C4-2B (cell line): Measurements from ENCODE around the gene PBLD.

Experiments
- CTCF ChIP-seq: fragments of 450-650 bp; conservative IDR thresholded peaks from 2 replicates; pipeline ENCODE4 v1.5.1; 2017; ENCODE audit warnings: mild to moderate bottlenecking
- ZFX ChIP-seq: fragments of 450-650 bp; IDR thresholded peaks from 2 replicates; pipeline ENCODE4 v1.6.1; 2017

- TF ChIP-seq CTCF (no peak), ZFX (no peak)
These were observed 44.0 kb downstream of the PBLD start for GRCh38 chr10:68288717-68289116.
